Limb (tissue), 2 donors: ENCODE measurements around the gene UNC5B.
A peak's percentile ranks its signal among the peaks of the same experiment; 100 is the strongest.

Experiments used
- DNase-seq, 2 donors: peaks; one replicate each; pipeline ENCODE4 v3.0.0-alpha.2; 2016; ENCODE audit errors: extremely low spot score in 2 of 2

Gene UNC5B

DNA sequence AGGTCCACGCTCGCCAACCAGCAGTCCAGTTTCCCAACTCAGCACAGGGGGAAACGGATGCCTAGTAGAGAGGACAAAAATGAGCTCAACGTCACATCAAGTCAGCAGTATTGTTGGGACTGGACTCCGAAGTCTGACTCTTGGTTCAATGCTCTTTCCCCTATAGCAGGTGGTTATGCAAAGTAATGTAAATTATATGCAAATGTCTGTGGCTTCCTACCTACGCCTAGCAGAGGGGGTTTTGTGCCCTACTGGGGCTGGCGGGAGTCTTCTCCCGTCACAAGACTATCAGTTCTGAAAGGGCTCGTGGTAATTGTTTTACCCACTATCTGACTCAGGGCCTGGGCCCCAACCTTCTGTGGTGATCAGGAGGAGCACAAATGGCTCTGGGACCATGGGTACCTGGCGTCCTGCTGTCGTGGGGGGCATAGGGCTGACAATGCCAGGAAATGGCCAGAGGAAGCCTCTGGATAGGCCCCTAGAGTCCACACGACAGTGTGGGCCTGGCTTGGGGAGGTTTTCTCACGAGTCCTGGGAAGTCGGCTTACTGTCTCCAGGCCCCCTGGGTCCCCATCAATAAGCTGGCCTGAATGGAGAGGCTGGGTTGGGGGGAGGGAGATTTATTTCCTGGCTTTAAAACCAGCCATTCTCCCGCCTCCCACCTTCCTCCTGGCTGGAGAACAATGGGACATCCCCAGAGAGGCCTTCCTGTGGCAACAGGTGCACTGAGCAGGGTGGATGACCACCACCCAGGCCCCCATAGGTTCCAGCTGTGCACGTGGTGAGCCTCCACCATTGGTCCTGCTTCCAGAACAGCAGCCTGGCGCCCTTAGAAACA is 41.8 kb downstream of the UNC5B start:
- no peak for DNase-seq

DNA sequence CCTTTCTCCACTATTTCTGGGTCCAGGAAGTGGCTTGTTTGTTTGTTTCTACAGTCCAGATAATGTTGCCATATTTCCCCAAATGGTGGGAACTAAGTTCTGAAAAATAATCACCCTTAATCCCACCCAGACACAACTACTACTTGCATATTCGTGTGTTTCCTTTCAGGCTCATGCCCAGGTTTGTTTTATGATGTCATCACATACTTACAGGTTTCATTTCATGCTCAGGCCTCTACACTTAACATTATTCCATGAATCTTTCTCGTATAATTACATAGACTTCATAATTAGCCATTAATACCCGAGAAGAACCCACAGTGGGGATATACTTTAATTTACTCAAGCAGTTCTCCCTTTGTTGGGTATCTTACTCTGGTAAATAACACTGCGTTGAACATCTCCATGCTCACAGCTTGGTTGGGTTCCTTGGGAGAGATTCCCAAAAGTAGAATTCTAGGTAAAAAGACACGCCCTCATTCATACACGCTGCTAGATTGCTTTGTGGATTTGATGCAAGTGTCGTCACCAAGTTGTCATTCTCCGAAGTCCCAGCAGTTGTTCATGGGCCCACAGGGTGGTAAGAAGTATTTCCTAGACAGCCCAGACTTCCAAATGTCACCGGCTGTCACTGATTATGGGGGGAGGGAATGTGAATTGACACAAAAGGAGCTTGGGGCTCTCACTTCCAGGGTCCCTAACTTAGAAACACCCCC is 42.6 kb downstream of the UNC5B start:
- no peak for DNase-seq

DNA sequence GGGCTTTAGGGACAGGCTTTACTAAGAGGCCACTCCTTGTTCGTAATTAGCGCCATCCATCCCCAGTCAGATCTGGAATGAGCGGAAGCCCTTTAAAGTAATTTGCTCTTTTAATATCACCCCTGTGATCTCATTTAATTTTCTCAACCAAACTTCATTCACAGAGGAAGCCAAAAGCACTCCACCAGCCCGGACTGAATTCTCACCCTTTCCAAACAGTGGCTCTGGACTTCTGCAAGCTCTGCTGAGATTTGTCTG is 43.1 kb downstream of the UNC5B start:
- DNase-seq: no peak

DNA sequence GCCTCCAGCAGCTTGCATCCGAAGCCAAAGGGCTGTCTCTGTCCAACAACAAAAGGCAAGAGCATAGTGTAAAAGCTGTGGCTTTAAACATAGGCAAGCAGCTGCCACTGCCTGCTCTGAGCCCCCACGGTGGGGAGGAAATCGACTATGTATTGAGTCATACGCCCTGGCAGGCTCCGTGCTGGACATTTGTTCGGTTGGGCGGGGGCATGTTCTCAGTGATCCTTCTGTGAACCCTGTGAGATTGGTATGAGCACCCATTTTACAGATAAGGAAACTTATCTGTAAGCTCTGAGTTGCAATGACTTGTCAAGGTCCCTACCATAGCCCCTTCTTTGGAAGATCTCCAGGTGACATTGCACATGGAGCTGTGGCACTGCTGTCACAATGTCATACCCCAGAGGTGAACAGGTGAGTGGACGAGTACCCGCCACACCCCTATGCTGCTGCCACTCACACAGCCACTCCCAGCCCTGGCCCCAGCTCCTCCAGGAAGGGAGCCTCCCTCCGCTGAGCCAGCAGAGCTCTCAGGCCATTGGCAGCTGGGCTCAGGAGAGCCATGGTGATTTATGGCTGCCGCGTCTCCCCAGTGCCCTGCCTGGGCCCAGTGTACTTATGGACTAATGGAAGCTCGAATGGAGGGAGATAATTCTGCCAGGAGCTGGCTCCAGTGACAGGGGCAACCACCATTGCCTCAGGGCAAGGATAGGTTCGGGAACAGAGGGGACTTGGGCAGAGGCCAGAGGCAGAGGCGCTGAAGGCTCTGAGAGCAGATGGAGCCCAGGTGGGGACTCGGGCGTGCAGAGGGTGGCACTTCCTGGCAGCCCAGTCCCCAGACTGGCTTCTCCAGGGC is 43.7 kb downstream of the UNC5B start:
- no peak for DNase-seq

DNA sequence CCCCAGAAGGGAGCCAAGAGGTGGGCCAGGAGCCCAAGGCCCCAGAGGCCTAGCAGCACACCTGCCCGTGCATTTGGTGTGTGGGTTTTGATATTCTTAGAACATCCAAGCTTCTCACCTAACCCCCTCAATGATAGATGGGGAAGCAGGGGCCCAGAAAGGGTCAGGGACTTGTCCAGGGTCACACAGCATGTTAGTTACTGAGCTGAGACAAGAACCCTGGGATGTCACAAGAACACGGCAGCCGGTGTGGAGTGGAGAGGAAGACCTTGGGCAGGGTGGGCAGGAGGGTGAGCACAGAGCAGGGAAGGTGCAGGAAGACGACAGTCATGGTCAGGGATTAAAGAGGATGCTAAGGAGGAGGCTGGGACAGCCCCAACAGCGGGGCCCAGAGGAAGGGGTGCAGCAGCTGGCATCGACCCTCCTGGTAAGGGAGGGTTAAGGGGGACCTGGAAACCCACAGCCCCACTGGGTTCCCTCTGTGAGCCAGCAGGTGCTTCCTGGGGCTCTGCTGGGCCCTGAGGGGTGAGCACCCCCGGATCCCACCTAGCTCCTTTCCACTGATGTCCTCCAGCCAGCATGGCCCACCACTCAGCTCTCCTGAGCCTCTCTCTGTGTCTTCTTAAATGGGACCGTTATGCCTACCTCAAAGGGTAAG is 44.4 kb downstream of the UNC5B start:
- no peak for DNase-seq

DNA sequence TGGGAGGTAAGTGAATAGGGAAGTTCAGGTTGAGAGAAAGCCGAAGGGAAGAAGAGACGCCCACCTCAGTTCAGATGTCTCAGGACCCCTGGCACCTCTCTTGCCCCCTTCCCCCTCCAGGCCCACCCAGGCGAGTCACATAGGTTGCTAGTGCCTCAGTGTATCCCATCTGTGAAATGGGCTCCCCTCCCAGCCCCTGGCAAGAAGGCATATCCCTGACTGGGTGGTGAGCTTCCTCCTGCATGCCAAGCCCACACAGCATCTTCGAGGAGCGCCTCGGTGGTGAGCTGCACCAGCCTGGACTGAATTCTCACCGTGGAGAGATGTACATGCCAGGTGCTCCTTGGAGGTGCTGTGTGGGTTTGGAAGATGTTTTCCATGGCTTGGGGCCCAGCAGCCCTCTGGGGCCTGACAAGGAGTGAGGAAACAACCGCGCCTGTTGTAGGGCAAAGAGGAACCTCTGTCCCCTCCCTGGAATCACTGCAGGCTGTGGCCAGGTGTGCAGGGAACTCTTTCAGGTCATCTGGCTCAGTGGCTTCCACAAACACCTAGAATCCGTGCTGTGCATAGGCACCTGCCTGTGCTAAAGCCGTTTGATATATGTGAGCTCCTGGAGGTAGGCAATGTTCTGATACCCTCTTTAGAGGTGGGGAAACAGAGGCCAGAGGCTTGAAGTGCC is 45.1 kb downstream of the UNC5B start:
- no peak for DNase-seq

DNA sequence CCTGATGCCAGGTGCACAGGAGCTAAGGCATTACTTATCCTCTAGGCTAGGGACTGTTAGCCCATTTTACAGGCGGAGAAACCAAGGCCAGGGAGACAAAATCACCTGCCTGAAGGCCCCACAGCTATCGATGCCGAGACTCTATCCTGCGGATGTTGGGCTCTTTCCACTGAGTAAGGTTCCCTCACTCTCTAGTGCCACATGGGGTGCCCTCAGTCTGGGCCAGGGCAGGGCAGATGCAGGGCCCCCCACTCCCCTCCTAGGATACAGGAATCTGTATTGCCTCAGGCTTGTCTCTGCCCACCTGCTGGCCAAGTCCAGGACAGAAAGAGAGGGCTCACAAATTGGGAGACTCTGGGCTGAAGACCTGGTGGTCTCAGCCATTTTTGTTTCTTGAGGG is 45.7 kb downstream of the UNC5B start:
- no peak for DNase-seq

DNA sequence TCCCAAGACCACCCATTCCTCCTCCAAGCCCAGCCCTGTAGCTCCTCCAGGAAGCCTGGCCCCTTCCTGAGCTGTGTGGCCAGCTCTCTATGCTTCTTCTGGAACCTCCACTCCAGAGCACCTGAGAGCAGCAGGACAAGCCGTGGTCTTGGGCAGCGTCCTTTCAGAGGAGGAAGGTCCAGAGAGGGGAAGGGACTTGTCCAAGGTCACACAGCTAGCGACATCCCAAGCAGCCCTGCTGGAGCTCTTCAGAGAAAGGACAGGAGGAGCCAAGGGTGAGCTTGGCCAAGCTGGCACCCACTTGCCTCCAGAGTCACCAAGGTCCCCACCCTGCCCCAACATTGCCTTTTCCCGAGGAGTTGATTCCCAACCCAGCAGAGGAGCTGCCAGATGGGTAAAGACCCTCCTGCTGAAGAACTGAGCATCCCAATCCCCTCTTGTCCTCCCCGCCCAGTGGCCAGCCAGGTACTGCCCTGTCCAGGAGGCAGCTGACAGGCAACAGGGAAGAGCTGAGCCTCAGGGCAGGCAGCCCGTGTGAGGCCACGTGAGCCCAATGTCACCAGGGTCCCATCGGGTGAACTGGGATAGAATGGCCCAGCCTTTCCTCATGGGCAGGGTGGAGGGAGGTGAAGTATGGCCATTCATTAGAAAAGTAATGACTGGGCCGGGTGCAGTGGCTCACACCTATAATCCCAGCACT is 46.2 kb downstream of the UNC5B start:
- DNase-seq: no peak

DNA sequence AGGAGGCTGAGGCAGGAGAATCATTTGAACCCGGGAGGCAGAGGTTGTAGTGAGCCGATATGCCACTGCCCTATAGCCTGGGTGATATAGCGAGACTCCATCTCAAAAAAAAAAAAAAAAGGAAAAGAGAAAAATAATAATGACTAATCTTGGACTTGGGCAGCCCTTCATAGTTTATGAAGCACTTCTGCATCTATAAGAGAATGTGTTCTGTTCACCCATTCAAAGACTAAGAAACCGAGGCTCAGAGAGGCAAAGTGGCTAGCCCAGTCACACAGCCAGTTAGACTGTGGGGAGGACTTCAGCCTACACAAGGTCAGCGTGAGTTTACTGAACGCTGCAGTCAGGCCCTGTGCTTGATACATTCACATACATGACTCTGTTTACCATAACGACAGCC is 46.9 kb downstream of the UNC5B start:
- no peak for DNase-seq

DNA sequence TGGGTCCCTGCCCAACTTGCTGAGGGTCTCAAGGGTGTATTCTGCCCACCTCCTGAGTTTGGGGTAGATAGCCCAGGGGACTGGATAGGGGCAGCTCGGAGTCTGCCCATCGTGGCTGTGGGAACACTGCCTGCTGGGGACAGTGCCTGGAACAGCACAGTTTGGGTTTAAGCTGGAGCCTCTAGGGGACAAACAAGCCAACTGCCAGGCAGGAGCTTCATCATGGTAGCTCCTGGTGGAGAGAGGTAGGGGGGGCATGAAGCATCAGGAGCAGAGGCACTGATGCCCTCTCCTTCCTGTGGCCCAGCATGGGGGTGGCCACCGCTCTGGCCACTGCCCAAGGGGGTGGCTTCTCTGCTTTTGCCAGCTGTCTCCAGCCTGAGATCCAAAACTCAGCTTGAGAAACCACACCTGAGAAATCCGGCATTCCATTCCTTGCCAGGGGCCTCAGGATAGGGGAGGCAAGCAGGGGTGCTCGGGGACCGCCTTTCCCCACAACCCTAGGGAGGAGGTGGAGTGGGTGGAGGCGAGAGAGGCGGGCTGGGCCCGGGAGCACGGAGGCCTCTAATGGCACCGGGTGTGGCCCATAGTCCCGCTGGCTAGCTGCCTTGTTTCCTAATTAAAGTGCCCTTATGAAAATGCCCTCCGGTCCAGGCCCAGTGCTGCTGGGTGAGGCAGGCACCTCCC is 47.6 kb downstream of the UNC5B start:
- no peak for DNase-seq

DNA sequence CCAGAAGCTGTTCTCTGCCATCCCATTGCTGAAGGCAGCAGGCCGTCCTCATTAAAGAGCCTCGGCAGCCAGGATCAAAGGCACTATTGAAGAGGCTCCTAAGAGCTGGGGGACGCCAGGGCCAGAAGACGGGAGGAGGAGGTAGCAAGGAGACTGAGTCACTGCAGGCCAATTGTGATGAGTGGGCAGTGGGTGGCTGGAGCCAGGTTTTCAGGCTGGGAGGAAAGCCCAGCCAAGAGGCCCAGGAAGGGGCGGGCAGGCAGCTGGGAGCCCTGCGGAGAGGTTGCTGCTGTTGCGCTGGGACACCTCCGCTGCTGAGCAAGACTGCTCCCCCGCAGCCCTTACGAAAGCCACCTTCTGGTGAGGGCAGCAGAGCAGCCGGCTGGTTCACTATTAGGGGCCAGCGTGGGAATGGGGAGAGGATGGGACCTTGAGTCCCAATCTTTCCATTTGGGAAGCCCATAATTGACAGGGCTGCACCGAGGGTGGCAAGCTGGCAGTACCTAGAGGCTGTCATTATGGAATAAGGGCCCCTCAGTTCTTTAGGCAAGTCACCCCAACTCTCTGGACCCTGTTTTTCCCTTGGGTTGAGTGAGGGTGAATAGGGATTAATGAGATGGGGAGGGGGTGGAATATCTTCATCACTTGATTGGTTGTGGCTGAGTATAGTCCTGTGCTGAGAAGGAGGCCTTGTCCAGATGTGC is 48.4 kb downstream of the UNC5B start:
- peak in 1 of 2 donors; percentile 69 for DNase-seq

DNA sequence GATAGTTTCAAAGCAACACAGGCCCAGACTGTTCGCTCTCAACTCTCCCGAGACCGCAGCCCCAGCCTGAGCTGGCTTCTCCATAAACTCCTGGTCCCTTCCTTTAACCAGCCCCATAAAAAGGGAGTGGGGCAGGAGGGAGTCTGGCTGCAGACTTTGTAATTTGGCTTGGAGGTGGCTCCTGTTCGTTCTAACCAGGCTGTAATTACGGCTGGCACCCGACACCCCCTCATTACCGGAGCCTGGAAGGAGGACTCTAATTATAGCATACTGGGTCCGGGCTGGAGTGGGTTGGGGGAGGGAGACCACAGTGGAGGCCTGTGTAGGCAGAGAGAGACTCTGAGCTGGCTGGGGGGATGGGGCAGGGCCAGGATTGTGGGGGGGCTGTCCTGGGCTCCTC is 49.7 kb downstream of the UNC5B start:
- no peak for DNase-seq

DNA sequence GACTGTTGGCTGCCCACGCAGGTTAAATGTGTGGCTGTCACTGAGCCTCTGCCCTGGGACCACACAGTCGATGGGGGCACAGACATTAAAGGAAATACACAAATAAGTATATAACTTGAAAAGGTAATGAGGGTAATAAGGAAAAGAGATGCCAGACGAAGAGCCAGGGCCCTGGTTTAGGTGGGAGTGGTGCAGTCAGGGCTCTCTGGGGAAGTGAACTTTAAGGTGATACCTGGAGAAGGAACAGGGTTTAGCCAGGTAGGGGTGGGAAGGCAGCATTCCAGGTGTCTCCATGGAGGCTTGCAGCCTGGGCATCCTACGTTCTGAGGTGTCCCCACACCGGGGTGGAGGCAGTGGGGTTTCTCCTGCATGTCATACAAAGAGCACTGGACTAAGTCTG is 50.4 kb downstream of the UNC5B start:
- DNase-seq: no peak

DNA sequence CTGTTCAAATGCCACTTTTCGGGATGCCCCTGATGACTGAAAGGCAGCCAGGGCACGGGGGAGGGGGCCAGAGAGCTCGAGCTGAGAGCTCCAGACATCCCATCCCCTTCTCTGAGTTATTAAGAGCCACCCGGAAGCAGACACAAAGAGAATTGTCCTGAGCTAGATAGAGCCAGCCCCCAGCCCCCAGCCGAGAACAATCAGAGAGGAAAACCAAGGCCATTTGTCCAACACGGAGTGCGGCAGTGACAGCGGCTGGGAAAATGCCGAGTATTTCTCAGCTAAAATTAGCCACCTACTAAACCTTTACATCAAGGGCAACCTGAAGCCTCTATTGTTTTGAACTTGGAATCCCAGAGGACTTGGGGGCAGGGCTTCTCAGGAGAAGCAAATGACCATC is 51.0 kb downstream of the UNC5B start:
- DNase-seq: no peak

DNA sequence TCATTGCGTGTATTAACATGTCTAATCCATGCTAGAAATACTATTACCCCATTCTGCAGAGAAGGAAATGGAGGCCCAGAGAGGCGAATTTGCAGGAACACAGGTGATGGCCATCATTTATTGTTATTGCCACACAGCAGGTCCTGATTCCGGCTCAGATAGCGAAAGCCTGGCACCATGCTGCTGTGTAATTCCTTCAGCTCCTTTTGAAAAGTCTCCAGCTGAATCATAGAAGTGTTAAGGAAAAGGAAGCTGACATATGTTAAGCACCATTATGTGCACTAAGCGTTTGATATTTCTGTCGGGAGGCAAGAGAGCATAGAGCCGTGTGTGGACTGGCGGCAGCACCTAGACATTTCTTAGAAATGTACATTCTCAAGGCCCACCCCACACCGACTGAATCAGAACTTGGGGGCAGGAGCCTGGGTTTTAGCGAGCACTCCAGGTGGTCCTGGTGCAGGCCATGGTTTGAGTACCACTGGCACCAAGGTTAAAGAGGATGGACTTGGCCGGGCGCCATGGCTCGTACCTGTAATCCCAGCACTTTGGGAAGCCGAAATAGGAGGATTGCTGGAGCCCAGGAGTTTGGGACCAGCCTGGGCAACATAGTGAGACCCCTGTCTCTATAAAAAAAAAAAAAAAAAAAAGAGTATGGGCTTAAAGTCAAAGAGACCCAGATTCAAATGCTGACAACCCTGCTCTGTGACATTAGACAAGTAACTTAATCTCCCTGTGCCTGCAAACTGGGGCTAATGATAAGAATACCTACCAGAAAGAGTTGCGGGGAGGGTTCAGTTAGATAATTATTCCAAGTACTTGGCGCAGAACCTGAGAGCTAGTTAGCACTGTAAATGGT is 52.2 kb downstream of the UNC5B start:
- DNase-seq: no peak

DNA sequence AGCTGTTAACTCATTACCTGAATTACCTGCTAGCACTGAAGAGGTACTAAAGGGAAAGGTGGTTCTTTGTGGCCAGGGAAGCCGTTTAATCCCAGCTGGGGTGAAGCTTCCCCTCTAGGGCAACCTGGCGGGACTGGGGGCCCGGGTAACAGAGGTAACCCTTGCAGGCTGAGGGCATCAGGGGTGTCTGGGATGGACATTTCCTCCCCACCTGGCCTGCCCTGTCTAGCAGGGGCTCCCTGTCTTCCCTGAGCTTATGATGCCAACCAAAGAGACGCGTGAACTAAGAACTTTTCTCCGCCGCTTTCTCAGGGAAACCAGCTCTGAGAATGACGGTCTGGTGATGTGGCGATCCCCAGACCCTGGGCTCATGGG is 52.8 kb downstream of the UNC5B start:
- no peak for DNase-seq

DNA sequence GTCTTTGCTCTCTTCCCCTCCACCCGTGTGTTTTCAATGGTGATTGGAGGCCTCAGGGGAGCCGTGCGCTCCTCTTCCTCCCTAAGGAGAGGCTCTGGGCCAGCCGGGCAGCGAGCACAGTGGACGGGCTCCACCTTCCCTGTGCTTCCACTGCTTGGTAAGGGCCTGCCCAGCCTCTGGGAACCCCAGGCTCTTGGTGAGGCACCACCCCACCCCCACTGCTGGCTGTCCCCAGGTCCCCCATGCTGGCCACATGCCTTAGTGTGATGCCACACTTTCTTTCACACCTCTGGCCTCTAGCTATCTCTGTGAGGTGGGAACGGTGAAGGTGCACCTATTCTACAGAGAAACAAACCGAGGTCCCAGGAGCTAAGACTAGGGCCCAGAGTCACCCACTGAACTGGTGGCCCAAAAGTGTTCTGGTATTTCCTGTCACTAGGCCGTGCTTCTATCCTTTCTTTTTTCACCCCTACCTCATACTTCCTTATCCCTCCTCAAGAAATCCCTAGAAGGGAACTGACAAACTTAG is 53.3 kb downstream of the UNC5B start:
- DNase-seq: no peak

DNA sequence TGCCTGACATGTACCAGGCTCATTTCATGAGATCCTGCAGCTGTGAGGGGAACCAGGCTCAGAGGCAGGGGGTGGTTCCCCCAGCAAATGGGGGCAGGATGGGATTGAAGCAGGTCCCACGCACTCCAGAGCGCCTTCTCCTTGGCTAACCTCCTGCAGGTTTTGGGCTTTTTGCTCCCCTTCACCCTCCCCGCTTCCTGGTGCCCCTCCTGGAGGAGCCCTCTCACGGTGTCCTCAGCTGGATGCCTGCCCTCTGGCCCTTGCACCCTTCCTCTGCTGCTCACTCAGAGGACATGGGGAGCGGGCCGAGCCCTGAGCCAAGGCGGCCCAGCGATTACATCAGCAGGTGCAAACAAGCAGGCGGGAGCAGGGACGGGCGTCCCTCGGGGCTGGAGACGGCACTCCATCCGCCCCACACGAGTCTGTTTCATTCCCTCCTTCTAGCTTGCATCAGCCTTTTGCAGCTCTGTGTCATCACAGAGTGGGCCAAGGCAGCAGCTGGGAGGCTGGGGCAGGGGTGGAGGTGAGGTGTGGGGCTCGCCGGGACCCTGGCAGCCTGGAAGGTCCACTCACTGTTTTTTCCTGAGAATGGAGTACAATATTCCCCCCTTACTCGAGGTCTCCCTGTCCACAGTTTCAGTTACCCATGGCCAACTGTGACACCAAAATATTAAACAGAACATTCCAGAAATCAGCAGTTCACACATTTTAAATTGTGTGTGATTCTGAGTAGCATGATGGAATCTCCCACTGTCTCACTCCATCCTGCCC is 54.0 kb downstream of the UNC5B start:
- no peak for DNase-seq
